Thyroid gland (tissue), 4 donors: ENCODE measurements around the gene SH3RF1.

Experiments
- CTCF ChIP-seq, 6 experiments: fragments of 200-600 bp in 3 of 6; fragments of 450-650 bp in 3 of 6; sonication (generic) in 3 of 6; IDR thresholded peaks; one replicate each; pipeline ENCODE4 v1.5.1; 2016 to 2019; ENCODE audit warnings: antibody characterized with exemption in 6 of 6, mild to moderate bottlenecking in 2 of 6, inconsistent platforms in 1 of 6, moderate library complexity in 1 of 6
- POLR2A ChIP-seq, 2 donors: fragments of 450-650 bp; IDR thresholded peaks; one replicate each; pipeline ENCODE4 v1.6.1; 2017; ENCODE audit warnings: antibody characterized with exemption in 2 of 2, mild to moderate bottlenecking in 2 of 2, moderate library complexity in 1 of 2

- TF ChIP-seq CTCF (IDR thresholded peaks at IDR 0.05), result no peak
- no peak for TF ChIP-seq POLR2A (IDR thresholded peaks at IDR 0.05)
These were observed 51.3 kb downstream of the SH3RF1 start for GRCh38 chr4:169219440-169219839.
